NT2/D1 (cell line): ENCODE results near the gene BID.

Experiments
- SUZ12 ChIP-seq: IDR thresholded peaks from 2 replicates; pipeline ENCODE4 v1.6.1; 2011; ENCODE audit not compliant: insufficient read length, insufficient read depth; ENCODE audit errors: extremely low read depth
- YY1 ChIP-seq: IDR thresholded peaks from 2 replicates; pipeline ENCODE4 v1.6.1; 2011; ENCODE audit not compliant: insufficient read length, insufficient read depth

- TF ChIP-seq SUZ12 (no peak), YY1 (no peak)
These were observed 47.1 kb downstream of the BID start for GRCh38 chr22:17726928-17727897.
